GM18505 (cell line): ENCODE results near the gene PALMD.

Experiments
- ATAC-seq: cut with Tn5 transposase; IDR thresholded peaks from one replicate; pipeline ENCODE4 v1.9.1; 2021; ENCODE audit not compliant: unreplicated experiment
- POLR2A ChIP-seq: IDR thresholded peaks from 4 replicates; pipeline ENCODE4 v1.6.1; 2011; ENCODE audit warnings: borderline replicate concordance; ENCODE audit not compliant: insufficient read depth, insufficient read length; ENCODE audit errors: extremely low read depth

PALMD gene

DNA sequence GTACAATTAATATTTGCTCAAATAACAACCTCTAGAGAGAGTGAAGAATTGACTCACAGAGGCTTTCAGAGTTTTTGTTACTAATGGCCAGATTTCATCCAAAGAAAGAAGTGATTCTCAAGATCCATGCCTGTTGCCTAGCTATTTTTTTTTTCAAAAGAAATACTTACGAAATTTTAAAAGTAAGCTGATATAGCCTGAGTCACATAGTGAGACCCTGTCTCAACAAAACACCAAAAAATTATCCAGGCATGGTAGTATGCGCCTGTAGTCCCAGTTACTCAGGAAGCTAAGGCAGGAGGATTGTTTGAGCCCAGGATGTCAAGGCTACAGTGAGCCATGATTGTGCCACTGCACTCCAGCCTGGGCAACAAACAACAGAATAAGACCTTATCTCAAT, 14.6 kb downstream of the PALMD start:
- TF ChIP-seq POLR2A, result no peak
- no peak for ATAC-seq

DNA sequence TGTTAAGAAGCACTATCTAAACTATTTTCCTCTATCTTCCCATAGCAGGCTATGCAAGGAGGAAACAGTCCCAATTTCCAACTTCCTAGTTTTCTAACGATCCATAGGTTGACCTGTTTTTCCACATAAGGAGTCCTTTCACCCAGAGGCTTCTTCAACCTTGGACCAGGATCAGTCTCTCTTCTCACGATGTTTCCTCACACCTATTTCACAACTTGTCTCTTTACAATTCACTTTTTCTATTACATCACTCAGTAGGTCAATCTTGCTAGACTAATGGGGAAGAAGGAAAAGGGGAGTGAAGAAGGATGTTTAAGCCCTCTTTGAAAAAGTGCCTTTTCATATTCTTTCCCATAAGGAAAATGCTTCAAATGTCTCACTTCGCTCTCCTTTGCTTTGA, 15.9 kb downstream of the PALMD start:
- ATAC-seq, result no peak
- TF ChIP-seq POLR2A, result no peak

DNA sequence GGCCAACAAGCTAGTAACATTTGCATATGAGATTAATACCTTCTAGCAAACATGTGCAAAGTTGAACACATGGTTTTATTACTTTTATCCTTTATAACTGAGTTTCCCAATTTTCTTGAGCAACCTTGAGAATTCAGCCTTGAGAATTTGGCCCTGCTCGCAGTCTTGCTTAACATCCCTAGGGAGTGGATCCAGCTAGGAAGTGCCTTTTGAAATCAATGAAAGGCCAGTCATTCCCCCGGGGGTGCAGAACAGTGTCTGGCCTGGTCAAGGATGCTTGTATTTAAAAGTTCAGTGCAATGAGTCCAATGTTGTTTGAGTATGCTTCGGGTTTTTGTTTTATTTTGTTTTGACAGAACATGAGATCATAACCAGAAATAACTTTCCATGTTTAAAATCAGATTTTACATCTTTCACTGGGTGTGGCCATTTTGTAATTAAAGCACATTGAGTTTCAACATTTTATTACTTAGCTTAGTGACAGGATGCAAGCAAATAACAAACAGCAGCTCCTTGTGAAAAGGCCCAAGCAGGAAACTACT, 16.7 kb downstream of the PALMD start:
- ATAC-seq, result no peak
- no peak for TF ChIP-seq POLR2A

DNA sequence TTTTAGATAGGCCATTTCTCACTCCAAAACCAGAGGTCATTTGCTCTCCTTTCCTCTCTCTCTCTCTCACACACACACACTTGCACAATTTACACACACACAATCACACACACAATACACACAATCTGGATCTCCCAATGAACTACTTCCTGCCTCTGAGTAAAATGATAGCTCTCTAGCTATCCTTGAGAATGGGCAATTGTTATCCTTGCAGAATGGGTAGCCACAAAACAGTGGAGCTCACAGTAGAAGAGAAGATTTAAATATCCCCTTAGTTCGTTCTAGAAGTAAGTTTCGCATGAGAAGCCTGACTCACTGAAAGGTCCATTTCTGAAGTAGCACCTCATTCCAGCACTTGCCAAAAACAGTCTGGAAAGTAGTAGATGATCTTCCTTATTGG, 17.6 kb downstream of the PALMD start:
- ATAC-seq, result no peak
- TF ChIP-seq POLR2A, result no peak

DNA sequence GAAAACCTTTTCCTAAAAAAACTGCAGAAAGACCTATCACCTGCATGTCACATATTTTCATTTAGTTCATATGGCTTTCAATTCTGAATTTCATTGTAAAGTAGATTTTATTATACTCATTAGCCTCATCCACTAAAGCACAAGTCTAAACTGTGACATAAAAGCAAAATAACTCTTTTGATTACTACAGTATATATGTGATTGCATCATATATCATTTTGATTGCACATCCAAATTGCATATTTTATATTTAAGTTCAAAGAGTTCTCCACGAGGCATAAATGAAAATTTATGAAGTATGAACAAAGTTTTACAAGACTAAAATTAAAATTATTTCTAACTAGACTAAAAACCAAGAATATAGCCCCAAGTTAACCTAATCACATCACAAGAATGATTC, 19.3 kb downstream of the PALMD start:
- ATAC-seq, result no peak
- no peak for TF ChIP-seq POLR2A

DNA sequence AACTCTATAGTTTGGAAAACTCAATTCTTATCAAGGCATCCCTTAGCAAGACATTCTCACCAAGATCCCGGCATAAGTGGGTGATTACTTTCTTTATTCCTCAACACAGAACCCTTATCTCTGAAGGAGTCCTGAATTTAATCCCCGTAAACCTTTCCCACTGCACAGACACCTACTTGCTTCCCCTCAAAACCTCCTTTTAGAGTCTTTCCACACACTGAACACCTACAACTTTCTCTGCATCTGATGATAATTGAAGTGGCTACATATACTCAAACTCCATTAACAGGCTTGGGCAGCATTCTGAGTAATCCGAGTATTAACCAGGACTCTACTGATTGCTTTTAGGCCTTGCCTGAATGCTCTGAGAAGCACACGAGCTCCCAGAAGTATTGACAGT, 23.5 kb downstream of the PALMD start:
- no peak for ATAC-seq
- no peak for TF ChIP-seq POLR2A

DNA sequence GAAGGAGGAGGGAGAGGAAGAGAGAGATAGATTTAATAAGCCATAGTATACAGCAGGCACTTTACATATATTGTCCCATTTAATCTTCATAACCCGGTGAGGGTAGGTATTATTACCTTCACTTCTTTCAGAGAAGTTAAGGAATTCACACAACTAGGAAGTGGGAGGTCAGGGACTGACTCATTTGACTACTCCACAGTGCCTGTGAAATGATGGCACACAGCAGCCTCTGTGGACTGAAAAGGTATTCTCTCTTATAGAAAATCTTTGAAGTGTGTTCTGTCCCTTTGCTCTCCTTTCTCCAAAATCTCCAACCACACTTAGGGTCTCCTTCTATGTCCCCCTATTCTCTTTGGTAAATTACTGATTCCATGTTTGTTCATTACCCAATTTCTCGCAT, 23.9 kb downstream of the PALMD start:
- no peak for TF ChIP-seq POLR2A
- no peak for ATAC-seq

DNA sequence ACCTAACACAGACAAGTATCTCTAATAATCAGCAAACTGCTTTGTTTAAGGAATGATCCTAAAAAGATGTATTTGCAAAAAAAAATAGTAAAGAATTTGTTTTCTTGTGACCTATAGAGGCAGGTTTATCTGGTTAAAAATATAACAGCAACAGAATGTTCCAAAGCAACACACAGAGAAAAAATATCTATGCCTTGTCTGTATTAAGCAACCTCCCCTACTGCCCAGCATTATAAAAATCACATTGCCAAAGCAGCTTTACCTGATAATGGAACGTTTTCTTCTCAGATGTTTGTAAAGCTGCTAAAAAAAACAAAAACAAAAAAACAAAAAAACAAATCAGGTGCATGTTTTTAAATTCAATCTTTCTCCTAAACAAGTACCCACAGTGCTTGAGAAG, 24.7 kb downstream of the PALMD start:
- TF ChIP-seq POLR2A, result no peak
- no peak for ATAC-seq

DNA sequence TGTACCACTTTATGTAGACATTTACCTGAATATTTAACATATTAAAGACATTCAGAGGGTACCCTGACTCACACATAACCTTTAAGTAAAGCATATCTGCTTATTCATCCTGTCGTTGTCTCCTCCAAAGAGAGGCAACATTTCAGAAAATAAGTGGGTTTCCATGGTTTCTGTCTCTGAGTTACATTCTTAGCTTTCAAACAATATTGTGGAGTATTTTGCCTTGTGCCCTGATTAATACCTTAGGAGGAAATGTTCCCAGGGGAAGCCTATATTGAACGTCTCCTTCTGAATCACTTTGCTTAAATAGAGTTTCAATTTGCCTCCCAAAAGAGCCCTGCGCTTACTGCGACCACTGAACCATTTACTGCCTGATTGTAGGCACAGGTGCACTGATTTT, 26.1 kb downstream of the PALMD start:
- TF ChIP-seq POLR2A, result no peak
- no peak for ATAC-seq

DNA sequence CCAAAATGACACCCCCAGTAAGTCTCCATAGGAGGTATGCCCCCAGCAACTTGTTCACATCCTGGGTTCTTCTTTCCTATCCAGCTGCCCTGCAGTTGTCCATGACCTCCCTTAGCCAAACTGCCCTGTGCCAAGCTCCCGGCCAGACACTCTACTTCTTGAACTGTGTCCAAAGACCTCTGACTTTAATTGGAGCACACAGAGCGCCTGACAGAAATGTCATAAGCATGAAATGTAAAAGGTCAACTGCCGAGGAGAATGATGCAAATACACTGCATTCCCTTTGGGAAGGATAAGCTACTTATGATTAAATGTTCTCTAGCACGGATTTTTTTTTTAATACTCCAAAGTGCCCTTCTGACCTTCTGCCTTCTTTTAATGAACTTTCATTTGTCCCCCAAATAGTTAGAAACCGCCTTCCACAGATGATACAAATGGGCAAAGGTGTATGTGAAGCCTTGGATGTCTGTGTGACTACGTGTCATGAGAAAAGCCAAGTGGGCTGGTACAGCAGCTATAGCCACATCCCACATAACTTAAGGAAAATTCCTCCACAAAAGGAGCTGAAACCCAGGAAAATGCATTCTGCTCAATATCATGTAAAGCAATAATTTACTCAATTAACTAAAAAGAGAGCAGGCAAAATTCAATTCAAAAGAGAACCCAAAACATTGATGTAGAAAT, 26.8 kb downstream of the PALMD start:
- ATAC-seq, result no peak
- no peak for TF ChIP-seq POLR2A

DNA sequence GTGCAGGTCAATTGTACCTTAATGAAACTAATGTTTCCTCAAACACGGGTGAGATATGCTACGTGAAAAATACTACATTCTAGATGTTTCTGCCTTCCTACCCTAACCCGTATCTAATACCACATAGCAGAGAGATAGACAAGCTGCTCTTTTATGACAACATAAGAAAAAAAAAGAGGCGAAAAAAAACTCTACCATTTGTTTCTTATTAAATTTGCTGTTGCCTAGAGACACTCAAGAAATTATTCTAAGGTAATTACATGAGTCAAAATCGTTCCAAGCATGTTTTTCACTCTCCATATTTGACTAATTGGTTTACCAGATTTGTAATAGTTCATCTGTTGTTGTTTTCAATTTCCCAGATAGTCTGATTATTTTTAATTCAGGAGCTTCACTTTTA, 27.4 kb downstream of the PALMD start:
- no peak for TF ChIP-seq POLR2A

DNA sequence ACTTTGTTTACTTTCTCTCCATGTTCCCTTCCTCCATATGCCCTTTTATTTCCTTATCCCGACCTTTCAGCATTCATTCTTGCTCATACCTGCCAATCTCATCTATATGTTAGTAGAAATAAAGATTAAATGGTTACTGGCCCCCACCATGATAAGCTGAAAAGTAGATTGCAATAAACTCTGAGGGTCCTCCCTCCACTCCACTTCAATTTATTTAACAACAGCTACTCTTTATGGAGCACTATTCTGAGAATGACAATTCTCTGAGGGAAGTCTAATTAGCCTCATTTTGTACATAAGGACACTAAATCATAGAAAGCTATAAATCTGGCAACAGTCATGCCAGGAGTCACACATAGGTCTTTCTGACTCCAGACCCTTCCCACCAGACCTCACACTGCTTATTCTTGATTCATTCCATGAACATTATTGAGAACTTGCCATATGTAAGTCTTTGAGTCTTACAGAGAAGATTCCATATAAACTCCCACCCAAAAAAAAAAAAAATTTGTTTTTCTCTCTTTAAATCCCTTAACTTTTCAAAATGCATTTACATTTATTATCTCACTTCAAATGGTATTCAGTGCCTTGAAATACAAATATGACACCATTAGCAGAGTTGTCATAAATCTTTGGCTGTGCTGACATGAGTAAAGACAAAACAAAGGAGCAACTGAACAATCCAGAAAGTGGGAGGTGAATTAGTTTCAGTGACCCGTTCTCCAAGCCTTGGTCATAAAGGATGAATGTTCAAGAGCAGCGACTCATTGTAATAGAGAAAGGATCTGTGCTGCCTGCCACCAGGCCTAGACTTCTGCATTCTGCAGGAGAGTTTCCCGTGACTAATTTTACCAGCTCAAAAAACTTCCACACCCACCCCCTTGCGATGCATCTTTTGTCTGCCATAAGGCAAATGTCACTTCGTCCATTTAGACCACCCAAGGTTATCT, 28.5 kb downstream of the PALMD start:
- no peak for TF ChIP-seq POLR2A
- ATAC-seq, result no peak

More for the DNA sequence above, 27.4 kb downstream of the PALMD start:
- no peak for ATAC-seq

DNA sequence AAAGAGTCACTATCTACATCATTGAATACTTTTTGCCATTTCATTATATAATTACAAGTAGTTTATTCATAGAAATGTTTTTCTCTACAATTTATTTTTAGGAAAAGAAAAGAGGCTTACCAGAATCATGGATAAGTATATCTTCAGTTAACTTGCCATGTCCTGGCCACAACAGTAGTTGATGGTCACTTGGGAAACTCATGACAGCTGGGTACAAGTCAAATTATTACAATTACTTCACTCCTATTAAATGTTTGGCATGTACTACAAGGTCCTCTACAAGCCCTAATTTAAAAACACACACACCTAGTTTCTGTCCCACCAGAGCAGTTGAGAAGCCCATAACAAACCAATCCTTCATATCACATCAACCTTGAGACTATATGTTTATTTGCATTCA, 29.4 kb downstream of the PALMD start:
- no peak for ATAC-seq
- no peak for TF ChIP-seq POLR2A

DNA sequence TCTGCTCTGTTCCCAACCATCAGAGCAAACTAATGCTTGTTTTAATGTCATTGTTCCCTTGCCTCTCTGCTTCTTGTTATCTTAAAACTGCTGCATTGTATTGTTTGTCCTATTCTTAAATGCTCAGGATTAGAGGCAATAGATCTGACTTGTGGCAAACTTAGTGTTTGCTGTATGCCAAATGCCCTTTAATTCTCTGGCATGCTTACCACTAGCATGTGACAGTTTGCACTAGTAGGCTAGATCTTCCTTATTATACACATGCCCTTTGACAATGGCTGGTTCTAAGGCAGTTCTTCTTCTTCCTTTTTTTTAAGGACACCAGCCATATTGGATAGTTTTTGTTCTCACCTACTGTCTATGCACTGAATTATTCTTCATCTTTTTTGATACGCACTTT, 30.1 kb downstream of the PALMD start:
- no peak for TF ChIP-seq POLR2A
- no peak for ATAC-seq
